GM21825 (cell line): ENCODE results near the gene GIGYF1.
"Not testable (repeated sequence)": the region's sequence is repeated elsewhere in the genome, so short reads cannot be mapped to it uniquely, and the experiment has no call there.

Source experiments
- ATAC-seq: cut with Tn5 transposase; IDR thresholded peaks from one replicate; pipeline ENCODE4 v1.9.1; 2021; ENCODE audit warnings: mild to moderate bottlenecking, moderate library complexity; ENCODE audit not compliant: unreplicated experiment

Gene GIGYF1

DNA sequence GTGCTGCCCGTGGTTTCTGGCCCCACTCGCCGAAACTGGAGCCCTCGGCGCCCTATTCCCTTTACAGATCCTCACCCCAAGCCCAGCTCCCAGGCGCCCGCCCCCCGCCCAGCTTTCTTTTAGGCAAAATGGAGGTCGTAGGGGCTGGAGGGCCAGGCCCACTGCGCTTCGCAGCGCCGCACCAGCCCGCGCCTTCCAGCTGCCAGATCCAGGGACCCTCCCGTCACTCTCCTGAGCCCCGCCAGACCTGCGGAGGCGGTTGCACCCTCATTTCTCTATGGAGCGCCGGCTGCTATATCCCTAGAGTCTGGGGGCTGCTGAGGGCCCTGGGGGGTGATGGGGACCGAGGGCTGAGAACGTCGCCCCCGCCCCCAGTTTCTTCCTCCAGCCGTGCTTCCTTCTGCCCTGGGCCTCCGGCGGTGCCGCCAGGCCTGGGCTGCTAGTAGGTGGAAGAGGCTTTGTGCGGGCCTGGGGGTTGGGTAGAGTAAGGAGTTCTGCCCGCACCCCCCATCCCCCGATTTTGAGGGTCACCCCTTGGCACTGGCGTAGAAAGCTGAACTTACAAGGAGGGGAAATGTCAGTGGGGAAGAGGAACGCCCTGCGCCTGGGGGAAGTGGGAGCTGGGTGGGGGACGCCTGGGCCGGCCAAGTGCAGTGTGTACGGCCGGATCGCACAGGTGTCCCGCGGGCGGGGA lies 19.5 kb downstream of the GIGYF1 start:
- ATAC-seq: no peak

DNA sequence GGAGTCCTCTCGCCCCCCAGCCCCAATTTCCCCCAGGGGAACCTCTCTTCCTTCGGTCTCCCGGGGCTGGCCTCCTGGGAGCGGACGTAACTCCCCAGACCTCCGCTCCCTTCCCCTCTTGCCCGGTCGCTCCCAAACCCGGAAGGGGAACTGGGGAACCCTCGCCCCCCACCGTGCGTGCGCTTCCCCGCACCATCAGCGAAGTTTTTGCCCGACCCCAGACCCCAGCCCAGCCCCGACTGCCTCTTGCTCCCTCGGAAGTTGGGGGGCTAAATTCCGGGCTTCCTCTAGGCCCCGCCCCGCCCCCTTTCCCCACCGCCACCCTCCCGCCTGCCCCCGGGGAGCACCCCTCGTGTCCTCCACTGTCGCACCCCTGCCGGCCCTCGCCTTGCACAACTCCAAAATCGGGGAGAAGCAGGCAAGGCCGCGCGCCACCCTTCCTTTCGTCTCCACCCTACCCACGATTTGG lies 20.1 kb downstream of the GIGYF1 start:
- peak; percentile 1 for ATAC-seq

DNA sequence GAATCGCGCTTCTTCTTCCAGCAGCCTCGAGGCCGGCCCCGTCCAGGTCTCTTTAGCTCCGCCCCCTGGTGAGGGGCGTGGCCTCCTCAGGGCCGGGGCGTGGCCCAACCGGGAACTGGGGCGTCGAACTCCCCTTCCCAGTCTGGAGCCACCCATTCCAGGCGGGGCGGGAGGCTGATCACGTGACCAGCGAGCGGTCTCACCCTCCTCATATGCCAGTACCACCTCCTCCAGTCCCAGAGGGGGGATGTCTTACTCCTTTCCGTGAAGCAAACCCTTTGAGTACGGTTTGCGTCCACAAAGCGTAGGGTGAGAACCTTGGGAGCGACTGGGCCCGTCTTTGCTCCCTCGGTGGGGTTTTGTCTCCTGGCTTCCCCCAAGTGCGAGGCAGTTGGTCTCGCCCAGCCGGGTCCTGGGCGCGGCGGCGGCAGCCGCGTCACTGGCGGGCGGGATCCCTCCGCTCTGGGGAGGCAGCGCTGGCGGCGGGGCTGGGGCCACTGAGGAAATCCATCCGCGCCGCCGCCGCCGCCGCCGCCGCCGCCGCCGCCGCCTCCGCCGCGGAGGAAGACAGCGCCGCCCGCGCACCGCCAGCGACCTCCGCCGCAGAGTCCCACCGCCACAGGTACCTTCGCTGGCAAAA lies 20.6 kb downstream of the GIGYF1 start, which contains the start of gene GNB2:
GNB2 (plus strand) TSS at position 439 of the 640 bp plus-strand sequence. CDS start 2,526 bp downstream, outside the sequence.
- ATAC-seq: peak; percentile 54

DNA sequence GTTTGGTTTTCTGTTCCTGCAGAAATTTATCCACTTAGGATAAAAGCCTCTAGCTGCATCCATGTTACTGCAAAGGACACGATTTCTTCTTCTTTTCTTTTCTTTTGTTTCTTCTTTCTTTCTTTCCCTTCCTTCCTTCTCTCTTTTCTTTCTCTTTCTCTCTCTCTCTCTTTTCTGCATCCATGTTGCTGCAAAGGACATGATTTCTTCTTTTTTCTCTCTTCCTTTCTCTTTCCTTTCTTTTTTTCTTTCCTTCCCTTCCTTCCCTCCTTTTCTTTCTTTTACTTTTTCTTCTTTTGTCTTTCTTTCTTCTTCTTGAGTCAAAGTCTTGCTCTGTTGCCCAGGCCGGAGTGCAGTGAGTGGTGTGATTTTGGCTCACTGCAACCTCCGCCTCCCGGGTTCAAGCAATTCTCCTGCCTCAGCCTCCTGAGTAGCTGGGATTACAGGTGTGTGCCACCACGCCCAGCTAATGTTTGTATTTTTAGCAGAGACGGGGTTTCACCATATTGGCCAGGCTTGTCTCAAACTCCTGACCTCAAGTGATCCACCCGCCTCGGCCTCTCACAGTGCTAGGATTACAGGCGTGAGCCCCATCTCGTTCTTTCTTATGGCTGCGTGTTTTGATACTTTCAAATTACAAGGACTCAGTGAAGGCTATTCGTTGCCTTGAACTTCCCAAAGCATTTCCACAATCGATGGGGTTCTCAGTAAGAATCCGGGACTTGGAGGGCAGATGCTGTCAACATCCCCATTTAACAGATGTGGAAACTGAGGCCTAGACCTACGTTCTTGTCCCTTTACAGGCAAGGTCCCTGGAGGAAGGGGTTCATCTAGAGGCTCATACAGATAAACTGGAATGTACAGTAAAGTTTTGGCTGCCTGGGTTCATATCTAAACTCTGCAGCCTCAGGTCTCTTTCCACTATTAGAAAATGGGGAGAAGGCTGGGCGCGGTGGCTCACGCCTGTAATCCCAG lies 22.4 kb downstream of the GIGYF1 start:
- no peak for ATAC-seq

DNA sequence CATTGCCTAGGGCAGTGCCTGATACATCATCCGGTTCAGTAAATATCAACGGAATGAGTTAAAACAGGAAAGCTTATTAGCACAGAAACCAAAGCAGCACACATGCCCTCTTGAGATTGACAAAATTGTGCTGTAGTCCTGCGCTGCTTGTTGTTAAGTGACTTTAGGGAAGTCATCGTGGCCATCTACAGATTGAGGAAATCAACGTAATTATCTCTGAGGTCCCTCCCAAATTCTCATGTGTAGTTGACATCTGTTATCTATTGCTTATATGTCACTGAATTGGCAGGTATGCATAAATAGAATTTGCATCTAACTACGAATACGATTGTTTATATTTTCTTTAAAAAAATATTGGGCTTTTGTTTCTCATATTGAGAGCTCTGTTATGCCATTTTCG lies 24.0 kb downstream of the GIGYF1 start:
- ATAC-seq: no peak

- ATAC-seq: not testable (repeated sequence)
Observed at GRCh38 chr7:100669106-100669505, 24.9 kb downstream of the GIGYF1 start.

GRCh38 chr7:100668069-100668449 lies 26.0 kb downstream of the GIGYF1 start:
- ATAC-seq: no peak

DNA sequence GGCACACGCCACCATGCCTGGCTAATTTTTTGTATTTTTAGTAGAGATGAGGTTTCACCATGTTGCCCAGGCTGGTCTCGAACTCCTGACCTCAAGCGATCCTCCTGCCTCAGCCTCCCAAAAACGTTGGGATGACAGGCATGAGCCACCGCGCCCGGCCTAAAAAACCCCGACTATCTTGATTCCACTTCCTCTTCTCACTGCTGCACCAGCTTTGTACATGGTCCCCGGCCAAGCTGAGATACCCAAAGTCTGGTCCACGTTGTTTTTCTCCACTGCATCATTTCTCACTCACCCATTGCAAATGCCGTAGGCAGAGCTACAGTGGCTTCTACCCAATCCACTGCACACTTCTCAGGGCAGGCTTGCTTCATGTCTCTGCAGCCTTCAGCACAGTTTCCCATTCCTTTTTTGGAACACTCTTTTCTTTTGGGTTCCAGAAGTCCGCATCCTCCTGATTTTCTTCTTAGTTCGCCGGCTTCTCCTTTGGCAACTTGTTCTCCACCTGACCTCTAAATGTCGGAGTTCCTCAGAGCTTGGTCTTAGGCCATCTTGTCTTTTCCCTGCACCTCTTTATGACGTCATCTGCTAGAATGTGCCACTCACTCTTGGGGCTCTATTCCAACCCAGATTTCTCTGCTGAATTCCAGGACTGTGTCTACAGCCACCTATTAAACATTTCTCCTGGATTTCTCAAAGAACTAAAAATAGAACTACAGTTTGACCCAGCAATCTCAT lies 26.6 kb downstream of the GIGYF1 start:
- no peak for ATAC-seq

- no peak for ATAC-seq
Observed at GRCh38 chr7:100665168-100665726, 28.8 kb downstream of the GIGYF1 start.

GRCh38 chr7:100662194-100662776 lies 31.8 kb downstream of the GIGYF1 start:
- ATAC-seq: not testable (repeated sequence)

DNA sequence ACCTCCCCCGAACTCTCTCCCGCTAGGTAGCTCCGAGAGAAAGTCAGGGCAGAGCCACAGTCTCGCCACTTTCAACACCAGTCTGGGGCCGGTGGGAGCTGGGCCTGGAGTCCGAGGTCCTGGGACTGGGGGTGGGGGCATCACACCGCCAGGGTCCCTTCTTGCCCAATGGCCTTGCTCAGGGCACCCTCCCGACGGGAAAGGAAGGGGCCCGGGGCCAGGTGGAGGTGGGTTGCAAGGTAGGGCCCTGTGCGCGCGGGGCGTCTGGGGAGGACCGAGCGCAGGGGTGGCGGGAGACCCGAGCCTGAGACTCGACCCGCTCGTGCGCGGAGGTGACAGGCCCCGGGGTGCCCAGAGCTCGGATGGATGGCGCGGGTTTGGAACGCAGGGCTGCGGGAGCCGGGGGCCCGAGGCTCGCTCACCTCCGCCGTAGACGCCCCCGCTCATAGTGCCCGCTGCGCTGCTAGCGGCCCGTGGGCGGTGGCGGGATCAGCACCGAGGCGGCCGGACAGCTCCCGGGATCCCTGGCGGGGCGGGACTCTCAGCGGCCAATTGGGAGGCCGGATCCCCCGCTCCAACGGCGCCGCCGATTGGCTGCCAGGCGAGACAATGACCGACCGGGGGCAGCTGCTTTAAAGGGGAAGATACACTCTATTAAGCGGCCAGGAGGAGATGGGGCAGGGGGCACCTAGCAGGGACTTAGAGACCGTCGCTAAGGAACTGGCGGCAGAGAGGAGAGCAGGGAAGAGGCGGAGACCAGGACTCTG lies 38.0 kb downstream of the GIGYF1 start, which contains the start of gene ACTL6B:
ACTL6B (minus strand) TSS at position 541 of the 767 bp plus-strand sequence; CDS start at position 447, 94 bp downstream.
- no peak for ATAC-seq

GRCh38 chr7:100654908-100655831 lies 38.9 kb downstream of the GIGYF1 start:
- ATAC-seq: no peak

- ATAC-seq: no peak
Observed at GRCh38 chr7:100649826-100650565, 44.1 kb downstream of the GIGYF1 start.

DNA sequence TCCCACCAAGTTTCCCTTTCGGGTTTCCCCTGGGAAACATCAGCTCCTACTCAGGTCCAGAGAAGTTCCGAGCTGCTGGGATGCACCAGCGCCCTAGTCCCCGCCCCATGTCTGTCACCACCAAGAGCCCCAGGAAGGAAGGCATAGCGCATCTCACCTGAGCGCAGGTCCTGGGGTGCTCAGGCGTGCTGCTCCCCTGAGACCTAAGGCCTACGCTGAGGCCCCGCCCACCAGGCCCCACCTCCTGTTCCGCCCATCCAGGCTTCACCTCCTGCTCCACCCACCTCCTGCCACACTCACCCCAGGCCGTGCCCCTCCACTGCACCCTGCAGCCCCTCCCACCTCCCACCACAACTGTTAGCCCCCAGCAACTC lies 51.5 kb downstream of the GIGYF1 start:
- ATAC-seq: peak; percentile 63

- ATAC-seq: no peak
Observed at GRCh38 chr7:100641860-100642533, 52.1 kb downstream of the GIGYF1 start.

- no peak for ATAC-seq
Observed at GRCh38 chr7:100641463-100641859, 52.6 kb downstream of the GIGYF1 start, which contains the start of gene TFR2. TSS of gene TFR2 (minus strand) at chr7:100641552. CDS start at chr7:100641509, 43 bp downstream.
